GM12892 (cell line): ENCODE results near the gene HORMAD2.

Source experiments
- POLR2A ChIP-seq: IDR thresholded peaks from 2 replicates; pipeline ENCODE4 v1.6.1; 2011; ENCODE audit warnings: low read depth, low read length, control low read depth
- POLR2AphosphoS5 ChIP-seq: IDR thresholded peaks from 2 replicates; pipeline ENCODE4 v1.6.1; 2011; ENCODE audit warnings: low read depth, low read length, control low read depth

DNA sequence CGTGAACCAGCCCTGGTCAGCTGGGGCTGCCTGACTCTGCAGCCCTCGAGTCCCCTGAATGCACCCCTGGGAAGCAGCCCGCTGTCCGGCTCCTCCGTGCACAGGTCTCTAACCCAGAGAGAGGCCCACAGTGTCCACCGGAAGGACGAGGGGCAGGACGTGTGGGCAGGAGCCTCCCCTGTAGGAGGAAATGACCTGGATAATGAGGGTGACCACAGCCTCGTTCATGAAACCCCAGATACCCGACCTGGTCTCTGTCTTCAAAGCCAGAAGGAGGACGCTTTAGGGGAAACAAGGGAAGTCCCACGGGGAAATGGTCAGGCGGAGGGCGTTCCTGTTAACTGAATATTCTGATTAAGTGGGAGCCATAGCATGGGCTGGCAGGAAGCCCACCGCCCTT is 143.0 kb downstream of the HORMAD2 start:
- TF ChIP-seq POLR2AphosphoS5 (no peak), POLR2A (no peak)
